HG02571 (cell line): Measurements from ENCODE around the gene ZNF367.
"Not testable (repeated sequence)": the region's sequence is repeated elsewhere in the genome, so short reads cannot be mapped to it uniquely, and the experiment has no call there.

ENCODE experiments used
- ATAC-seq: cut with Tn5 transposase; IDR thresholded peaks from one replicate; pipeline ENCODE4 v1.9.1; 2021; ENCODE audit warnings: mild to moderate bottlenecking, moderate library complexity; ENCODE audit not compliant: unreplicated experiment

ZNF367 gene

GRCh38 chr9:96375507-96375906, 42.7 kb downstream of the ZNF367 start:
- not testable (repeated sequence) for ATAC-seq

- ATAC-seq = no peak
These were observed 50.2 kb downstream of the ZNF367 start for GRCh38 chr9:96367943-96368342.

GRCh38 chr9:96363175-96363967, 54.8 kb downstream of the ZNF367 start:
- ATAC-seq = no peak

- ATAC-seq = not testable (repeated sequence)
These were observed 56.1 kb downstream of the ZNF367 start for GRCh38 chr9:96362119-96362518.

- ATAC-seq = no peak
These were observed 56.5 kb downstream of the ZNF367 start for GRCh38 chr9:96361668-96362067.

- ATAC-seq = no peak
These were observed 57.2 kb downstream of the ZNF367 start for GRCh38 chr9:96360976-96361375.

GRCh38 chr9:96360523-96360922, 57.6 kb downstream of the ZNF367 start:
- ATAC-seq = not testable (repeated sequence)

- no peak for ATAC-seq
These were observed 67.3 kb downstream of the ZNF367 start for GRCh38 chr9:96350866-96351265.

GRCh38 chr9:96348261-96348660, 69.9 kb downstream of the ZNF367 start:
- ATAC-seq = no peak

- ATAC-seq = no peak
These were observed 72.6 kb downstream of the ZNF367 start for GRCh38 chr9:96345551-96345950.

GRCh38 chr9:96344458-96345180, 73.6 kb downstream of the ZNF367 start:
- no peak for ATAC-seq

GRCh38 chr9:96343515-96344360, 74.4 kb downstream of the ZNF367 start:
- no peak for ATAC-seq

GRCh38 chr9:96342571-96343245, 75.5 kb downstream of the ZNF367 start:
- ATAC-seq = no peak

- ATAC-seq = no peak
These were observed 77.5 kb downstream of the ZNF367 start for GRCh38 chr9:96340707-96341106.

- no peak for ATAC-seq
These were observed 79.9 kb downstream of the ZNF367 start for GRCh38 chr9:96338299-96338698.
